K562 (cell line): Measurements from ENCODE around the gene NEDD4L. TPM values are rescaled to one million over a fixed set of nuclear protein-coding genes. Genes with fewer than 3 reads are reported as not detected.
A peak's percentile ranks its signal among the peaks of the same experiment; 100 is the strongest.

Source experiments
- ARNT ChIP-seq, 2 experiments: fragments of 450-650 bp; IDR thresholded peaks; 2 replicates each; pipeline ENCODE4 v1.6.1; 2016; ENCODE audit warnings: mild to moderate bottlenecking in 1 of 2
- CBFA2T2 ChIP-seq: fragments of 450-650 bp; conservative IDR thresholded peaks from 2 replicates; pipeline ENCODE4 v1.6.1; 2017; ENCODE audit warnings: mild to moderate bottlenecking
- CREM ChIP-seq: IDR thresholded peaks from 2 replicates; pipeline ENCODE4 v1.6.1; 2014; ENCODE audit warnings: antibody characterized with exemption, low read depth
- CSDE1 ChIP-seq, 2 experiments: fragments of 450-650 bp; IDR thresholded peaks; 2 replicates each; pipeline ENCODE4 v1.6.1; 2016; ENCODE audit warnings: mild to moderate bottlenecking in 1 of 2
- CUX1 ChIP-seq: fragments of 200-800 bp; sonication (Bioruptor generic); IDR thresholded peaks from 2 replicates; pipeline ENCODE4 v1.6.1; 2016; ENCODE audit warnings: missing genetic modification characterization, missing compliant biosample characterization
- DIDO1 ChIP-seq: fragments of 450-650 bp; IDR thresholded peaks from 2 replicates; pipeline ENCODE4 v1.6.1; 2016; ENCODE audit warnings: low read depth, missing biosample characterization, missing genetic modification characterization
- ETS2 ChIP-seq: IDR thresholded peaks from 2 replicates; pipeline ENCODE4 v1.6.1; 2016; ENCODE audit warnings: borderline replicate concordance, missing genetic modification characterization, mild to moderate bottlenecking, moderate library complexity, missing compliant biosample characterization; ENCODE audit not compliant: poor library complexity, severe bottlenecking
- HDAC3 ChIP-seq: fragments of 450-650 bp; IDR thresholded peaks from 2 replicates; pipeline ENCODE4 v1.6.1; 2018; ENCODE audit warnings: borderline replicate concordance, mild to moderate bottlenecking, moderate library complexity; ENCODE audit not compliant: partially characterized antibody
- MECOM ChIP-seq: fragments of 250-450 bp; sonication (Bioruptor Pico); IDR thresholded peaks from 2 replicates; pipeline ENCODE4 v1.8.0; 2022; ENCODE audit warnings: inconsistent platforms
- NR4A1 ChIP-seq, 2 experiments: fragments of 250-450 bp in 1 of 2; fragments of 450-650 bp in 1 of 2; sonication (Bioruptor Pico) in 1 of 2; IDR thresholded peaks; 2 replicates each; pipeline versions ENCODE4 v1.4.0 to v1.6.1; 2016 to 2020; ENCODE audit warnings: mild to moderate bottlenecking in 2 of 2, missing compliant biosample characterization in 1 of 2, missing genetic modification characterization in 1 of 2, moderate library complexity in 1 of 2
- PYGO2 ChIP-seq: fragments of 450-650 bp; IDR thresholded peaks from 2 replicates; pipeline ENCODE4 v1.6.1; 2016; ENCODE audit warnings: mild to moderate bottlenecking, missing genetic modification characterization, moderate library complexity, missing compliant biosample characterization
- RCOR1 ChIP-seq, 2 experiments: IDR thresholded peaks; 2 replicates each; pipeline ENCODE4 v1.6.1; 2012; ENCODE audit warnings: low read depth in 2 of 2, low read length in 2 of 2, borderline replicate concordance in 1 of 2, improper control_type of control experiment in 1 of 2
- SMARCE1 ChIP-seq: fragments of 450-650 bp; IDR thresholded peaks from 2 replicates; pipeline ENCODE4 v1.7.1; 2016; ENCODE audit warnings: mild to moderate bottlenecking
- TAL1 ChIP-seq: fragments of 450-650 bp; IDR thresholded peaks from 2 replicates; pipeline ENCODE4 v1.6.1; 2016; ENCODE audit warnings: mild to moderate bottlenecking
- TRIM24 ChIP-seq, 2 experiments: fragments of 450-650 bp; IDR thresholded peaks; 2 replicates each; pipeline ENCODE4 v1.6.1; 2016
- ZKSCAN8 ChIP-seq: fragments of 200-800 bp; sonication (Bioruptor generic); IDR thresholded peaks from 2 replicates; pipeline ENCODE4 v1.6.1; 2016; ENCODE audit warnings: missing genetic modification characterization, missing compliant biosample characterization
- ZNF239 ChIP-seq: fragments of 250-450 bp; sonication (Bioruptor Pico); IDR thresholded peaks from 2 replicates; pipeline ENCODE4 v1.4.0; 2020; ENCODE audit warnings: mild to moderate bottlenecking
- ZNF274 ChIP-seq: IDR thresholded peaks from 2 replicates; pipeline ENCODE4 v1.6.1; 2011; ENCODE audit warnings: low read depth, mild to moderate bottlenecking, low read length, moderate library complexity, borderline replicate concordance
- ZNF444 ChIP-seq: fragments of 250-450 bp; sonication (Bioruptor Pico); IDR thresholded peaks from 2 replicates; pipeline ENCODE4 v1.4.0; 2020; ENCODE audit warnings: mild to moderate bottlenecking, moderate library complexity
- polyA plus RNA-seq, 8 experiments: library from polyadenylated mRNA; depleted of rRNA in 4 of 8; stranded (reverse) in 5 of 8; unstranded in 3 of 8; fragments of >200 nt; fragmentation: Nextera tagmentation in 2 of 8; fragmentation: Illumina TruSeq in 1 of 8; extraction: Ambion mirVana in 2 of 8; extraction: Trizol in 1 of 8; gene quantifications; 2 replicates each; pipeline versions ENCODE4 v1.2.1 to v1.2.3, GENCODE V29; 2011 to 2014; ENCODE audit warnings: inconsistent platforms in 1 of 8, missing spikeins in 1 of 8
- total RNA-seq, 7 experiments: library from RNA; depleted of rRNA in 6 of 7; stranded (reverse); fragments of >200 nt in 6 of 7; fragmentation: Illumina TruSeq in 2 of 7; extraction: Trizol in 2 of 7; gene quantifications; 2 replicates each; pipeline versions ENCODE4 v1.2.1 to v1.2.3, GENCODE V29; 2011 to 2021; ENCODE audit warnings: low replicate concordance in 1 of 7
- TF ChIP-seq, protein P1 (sequence below): fragments of 200-800 bp; sonication (Bioruptor generic); IDR thresholded peaks from 2 replicates; pipeline ENCODE4 v1.6.1; 2017; ENCODE audit warnings: missing genetic modification characterization, missing compliant biosample characterization

Gene NEDD4L
- total and polyA plus RNA-seq, 9 of the 15 experiments (the other 6 are each of a cell fraction or from before 2014, with no cell fraction given): 8.1 to 33.4 (median 19.9) TPM

- TF ChIP-seq ARNT (IDR thresholded peaks at IDR 0.05) (peak in 1 of 2 experiments; percentile 34; a peak in 1 of 4 replicates), ZKSCAN8 (CRISPR knock-in tag) (peak; percentile 43; the same call in 1 of the 2 replicates), TAL1 (peak; percentile 85), HDAC3 (peak; percentile 47), ZNF239 (no peak), RCOR1 (IDR thresholded peaks at IDR 0.05; ENCODE audit: borderline replicate concordance in 1 of 2, low read depth in 2 of 2, low read length in 2 of 2) (peak in 1 of 2 experiments; percentile 85; a peak in 2 of 4 replicates), DIDO1 (tag) (no peak), CUX1 (CRISPR knock-in tag) (no peak), SMARCE1 (peak; percentile 92), ZNF444 (CRISPR knock-in tag) (no peak), PYGO2 (tag) (no peak), CSDE1 (IDR thresholded peaks at IDR 0.05) (no peak), MECOM (CRISPR knock-in tag) (peak; percentile 49; the same call in 1 of the 2 replicates), ZNF274 (no peak), ETS2 (tag) (no peak), NR4A1 (CRISPR knock-in tag; IDR thresholded peaks at IDR 0.05) (no peak), NR4A1 (tag; IDR thresholded peaks at IDR 0.05) (no peak), CBFA2T2 (peak; percentile 77), TRIM24 (IDR thresholded peaks at IDR 0.05) (peak in 1 of 2 experiments; percentile 26; a peak in 1 of 4 replicates), CREM (peak; percentile 34; the same call in 1 of the 2 replicates)
- TF ChIP-seq, protein P1, sequence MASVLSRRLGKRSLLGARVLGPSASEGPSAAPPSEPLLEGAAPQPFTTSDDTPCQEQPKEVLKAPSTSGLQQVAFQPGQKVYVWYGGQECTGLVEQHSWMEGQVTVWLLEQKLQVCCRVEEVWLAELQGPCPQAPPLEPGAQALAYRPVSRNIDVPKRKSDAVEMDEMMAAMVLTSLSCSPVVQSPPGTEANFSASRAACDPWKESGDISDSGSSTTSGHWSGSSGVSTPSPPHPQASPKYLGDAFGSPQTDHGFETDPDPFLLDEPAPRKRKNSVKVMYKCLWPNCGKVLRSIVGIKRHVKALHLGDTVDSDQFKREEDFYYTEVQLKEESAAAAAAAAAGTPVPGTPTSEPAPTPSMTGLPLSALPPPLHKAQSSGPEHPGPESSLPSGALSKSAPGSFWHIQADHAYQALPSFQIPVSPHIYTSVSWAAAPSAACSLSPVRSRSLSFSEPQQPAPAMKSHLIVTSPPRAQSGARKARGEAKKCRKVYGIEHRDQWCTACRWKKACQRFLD (CRISPR knock-in tag): no peak
Measured at GRCh38 chr18:58058720-58059119, 14.7 kb downstream of the NEDD4L start (continued).
